Liver (tissue), 9 donors: ENCODE results near the gene DCAF15. TPM values are rescaled to one million over a fixed set of nuclear protein-coding genes. Genes with fewer than 3 reads are reported as not detected.

Source experiments
- DNase-seq: peaks from one replicate; pipeline ENCODE4 v3.0.0-alpha.2; 2017; ENCODE audit warnings: low spot score
- H3K27ac ChIP-seq, 2 donors: one replicate each; pipeline ENCODE4 v1.7.0; 2013; ENCODE audit warnings: inconsistent platforms in 2 of 2, low read length in 2 of 2, control low read depth in 1 of 2, low read depth in 1 of 2, mild to moderate bottlenecking in 1 of 2
- H3K27me3 ChIP-seq, 4 donors: one replicate each; pipeline versions ENCODE4 v1.6.1 to v1.7.0; 2013; ENCODE audit warnings: low read length in 3 of 4, inconsistent platforms in 1 of 4, mild to moderate bottlenecking in 1 of 4, moderate library complexity in 1 of 4; ENCODE audit not compliant: control insufficient read depth in 4 of 4, insufficient read depth in 4 of 4
- H3K36me3 ChIP-seq, 4 donors: one replicate each; pipeline versions ENCODE4 v1.6.1 to v1.7.0; 2013; ENCODE audit warnings: low read length in 3 of 4, mild to moderate bottlenecking in 3 of 4, low read depth in 1 of 4, moderate library complexity in 1 of 4; ENCODE audit not compliant: control insufficient read depth in 4 of 4, insufficient read depth in 3 of 4
- H3K4me1 ChIP-seq, 4 donors: one replicate each; pipeline versions ENCODE4 v1.6.1 to v1.7.0; 2013; ENCODE audit warnings: low read length in 3 of 4, mild to moderate bottlenecking in 3 of 4, moderate library complexity in 1 of 4; ENCODE audit not compliant: control insufficient read depth in 4 of 4, insufficient read depth in 4 of 4
- H3K4me3 ChIP-seq, 3 donors: one replicate each; pipeline versions ENCODE4 v1.6.1 to v1.7.0; 2013; ENCODE audit warnings: low read length in 3 of 3, control low read depth in 1 of 3, low read depth in 1 of 3, mild to moderate bottlenecking in 1 of 3
- H3K9ac ChIP-seq, 2 donors: one replicate each; pipeline ENCODE4 v1.7.0; 2013; ENCODE audit warnings: low read length in 2 of 2, mild to moderate bottlenecking in 2 of 2, moderate library complexity in 2 of 2, control low read depth in 1 of 2, low read depth in 1 of 2
- H3K9me3 ChIP-seq, 4 donors: one replicate each; pipeline versions ENCODE4 v1.6.1 to v1.7.0; 2013; ENCODE audit warnings: low read length in 3 of 4; ENCODE audit not compliant: control insufficient read depth in 4 of 4
- ATF3 ChIP-seq: IDR thresholded peaks from 2 replicates; pipeline ENCODE4 v1.6.1; 2016; ENCODE audit warnings: antibody characterized with exemption
- EGR1 ChIP-seq, 2 donors: IDR thresholded peaks; 2 replicates each; pipeline ENCODE4 v1.6.1; 2016 to 2018; ENCODE audit warnings: antibody characterized with exemption in 2 of 2, low read depth in 2 of 2
- FOXA1 ChIP-seq: IDR thresholded peaks from 2 replicates; pipeline ENCODE4 v1.6.1; 2016; ENCODE audit warnings: antibody characterized with exemption
- FOXA2 ChIP-seq: IDR thresholded peaks from 2 replicates; pipeline ENCODE4 v1.6.1; 2016; ENCODE audit warnings: antibody characterized with exemption
- GABPA ChIP-seq, 2 donors: IDR thresholded peaks in 1 of 2; conservative IDR thresholded peaks in 1 of 2; 2 replicates each; pipeline ENCODE4 v1.6.1; 2016; ENCODE audit warnings: antibody characterized with exemption in 2 of 2, mild to moderate bottlenecking in 1 of 2, moderate library complexity in 1 of 2
- HNF4A ChIP-seq, 2 donors: conservative IDR thresholded peaks; 2 replicates each; pipeline ENCODE4 v1.6.1; 2016; ENCODE audit warnings: antibody characterized with exemption in 2 of 2, mild to moderate bottlenecking in 2 of 2
- HNF4G ChIP-seq: IDR thresholded peaks from 2 replicates; pipeline ENCODE4 v1.6.1; 2016; ENCODE audit warnings: antibody characterized with exemption
- JUND ChIP-seq, 2 donors: IDR thresholded peaks; 2 replicates each; pipeline ENCODE4 v1.6.1; 2016; ENCODE audit warnings: antibody characterized with exemption in 2 of 2
- MAX ChIP-seq: IDR thresholded peaks from 2 replicates; pipeline ENCODE4 v1.6.1; 2016; ENCODE audit warnings: antibody characterized with exemption
- NR2F2 ChIP-seq: IDR thresholded peaks from 2 replicates; pipeline ENCODE4 v1.6.1; 2016; ENCODE audit warnings: antibody characterized with exemption
- RAD21 ChIP-seq, 2 donors: IDR thresholded peaks; 2 replicates each; pipeline ENCODE4 v1.6.1; 2016; ENCODE audit warnings: antibody characterized with exemption in 2 of 2, mild to moderate bottlenecking in 2 of 2
- REST ChIP-seq: IDR thresholded peaks from 2 replicates; pipeline ENCODE4 v1.6.1; 2016; ENCODE audit warnings: antibody characterized with exemption, mild to moderate bottlenecking
- RXRA ChIP-seq, 2 donors: IDR thresholded peaks; 2 replicates each; pipeline ENCODE4 v1.6.1; 2017 to 2018; ENCODE audit warnings: antibody characterized with exemption in 2 of 2, mild to moderate bottlenecking in 1 of 2
- SP1 ChIP-seq: IDR thresholded peaks from 2 replicates; pipeline ENCODE4 v1.6.1; 2018; ENCODE audit warnings: antibody characterized with exemption, mild to moderate bottlenecking
- TAF1 ChIP-seq: conservative IDR thresholded peaks from 2 replicates; pipeline ENCODE4 v1.6.1; 2016; ENCODE audit warnings: antibody characterized with exemption, mild to moderate bottlenecking
- YY1 ChIP-seq: IDR thresholded peaks from 2 replicates; pipeline ENCODE4 v1.6.1; 2016; ENCODE audit warnings: antibody characterized with exemption, mild to moderate bottlenecking
- WGBS: extraction: QIAGEN DNeasy Blood & Tissue Kit; methylation state at CpG from one replicate; pipeline ENCODE4 v1.1.7; 2013; 5-methylcytosine and 5-hydroxymethylcytosine counted together
- polyA plus RNA-seq, 2 donors: library from polyadenylated mRNA; stranded (reverse) in 1 of 2; unstranded in 1 of 2; fragments of 200-250 nt in 1 of 2; fragments of >200 nt in 1 of 2; fragmentation: Nextera tagmentation in 1 of 2; extraction: Ambion mirVana in 1 of 2; gene quantifications; one replicate each; pipeline versions ENCODE4 v1.2.1 to v1.2.3, GENCODE V29; 2013 to 2015
- total RNA-seq, 2 donors: library from RNA; depleted of rRNA; stranded (reverse); fragments of >200 nt; gene quantifications; one replicate each; pipeline ENCODE4 v1.2.3, GENCODE V29; 2014
- TF ChIP-seq, protein P1 (sequence below): fragments of 150-350 bp; IDR thresholded peaks from 2 replicates; pipeline ENCODE4 v1.5.1; 2017; ENCODE audit warnings: improper control_type of control experiment, low read depth, low read length; ENCODE audit not compliant: missing input control
- TF ChIP-seq, protein P2 (sequence below): IDR thresholded peaks from 2 replicates; pipeline ENCODE4 v1.6.1; 2016; ENCODE audit warnings: antibody characterized with exemption
- donor health status: healthy.
- donor health status: healthy.
- donor health status: healthy.
- donor health status: healthy.
- donor health status: healthy.

Gene DCAF15
- total and polyA plus RNA-seq, 4 donors, result 2.6 to 10.4 (median 5.5) TPM

GRCh38 chr19:13946414-13946813, 5.9 kb upstream of the DCAF15 start:
- no peak for DNase-seq
- TF ChIP-seq SP1, result no peak
- TF ChIP-seq RAD21 (IDR thresholded peaks at IDR 0.05), result no peak
- no peak for TF ChIP-seq RXRA (IDR thresholded peaks at IDR 0.05)
- no peaks in the 10 kb centered on the region for H3K4me1 ChIP-seq
- no peak overlapping the region for H3K9ac ChIP-seq
- WGBS, result 89% methylated on average over 4 of the region's 4 CpGs
- H3K9me3 ChIP-seq, result no peaks in the 10 kb centered on the region
- H3K27me3 ChIP-seq, result no peaks in the 10 kb centered on the region
- no peak overlapping the region for H3K4me3 ChIP-seq
- no peaks in the 10 kb centered on the region for H3K36me3 ChIP-seq
- H3K27ac ChIP-seq, result no peak overlapping the region

GRCh38 chr19:13951043-13951442, 1.3 kb upstream of the DCAF15 start:
- Histone ChIP-seq H3K9me3 (no peaks in the 10 kb centered on the region), H3K36me3 (peaks cover 0 to 9% (median 5%) of the 10 kb centered on the region in 4 donors), H3K4me1 (peaks cover 2 to 17% (median 14%) of the 10 kb centered on the region in 4 donors), H3K27ac (no peak overlapping the region), H3K4me3 (no peak overlapping the region), H3K27me3 (no peaks in the 10 kb centered on the region), H3K9ac (no peak overlapping the region)
- no peak for DNase-seq
- TF ChIP-seq FOXA1, result no peak
- no peak for TF ChIP-seq RAD21 (IDR thresholded peaks at IDR 0.05)
- no peak for TF ChIP-seq ATF3
- no peak for TF ChIP-seq FOXA2
- TF ChIP-seq SP1, result no peak
- no peak for TF ChIP-seq RXRA (IDR thresholded peaks at IDR 0.05)
- 86% methylated on average over 2 of the region's 2 CpGs for WGBS

GRCh38 chr19:13951799-13952153, 533 bp upstream of the DCAF15 start:
- Histone ChIP-seq H3K4me1 (peaks cover 2 to 17% (median 14%) of the 10 kb centered on the region in 4 donors), H3K9me3 (no peaks in the 10 kb centered on the region), H3K27ac (no peak overlapping the region), H3K4me3 (peak overlapping the region in 2 of 3 donors; percentile 10 to 51), H3K27me3 (no peaks in the 10 kb centered on the region), H3K9ac (no peak overlapping the region), H3K36me3 (peaks cover 5 to 17% (median 10%) of the 10 kb centered on the region in 4 donors)
- WGBS, result 13% methylated on average over 20 of the region's 20 CpGs
- DNase-seq, result no peak
- TF ChIP-seq GABPA (IDR thresholded peaks at IDR 0.05 in 1 of 2, conservative IDR thresholded peaks at IDR 0.05 in 1 of 2) (no peak), JUND (IDR thresholded peaks at IDR 0.05) (no peak), RAD21 (IDR thresholded peaks at IDR 0.05) (no peak), MAX (no peak), ATF3 (no peak), HNF4G (no peak), HNF4A (conservative IDR thresholded peaks at IDR 0.05) (no peak), FOXA2 (no peak), FOXA1 (no peak), NR2F2 (no peak), REST (no peak), TAF1 (no peak), SP1 (no peak), EGR1 (IDR thresholded peaks at IDR 0.05; ENCODE audit: low read depth in 2 of 2) (no peak), RXRA (IDR thresholded peaks at IDR 0.05) (no peak), YY1 (no peak)
- TF ChIP-seq, protein P1, sequence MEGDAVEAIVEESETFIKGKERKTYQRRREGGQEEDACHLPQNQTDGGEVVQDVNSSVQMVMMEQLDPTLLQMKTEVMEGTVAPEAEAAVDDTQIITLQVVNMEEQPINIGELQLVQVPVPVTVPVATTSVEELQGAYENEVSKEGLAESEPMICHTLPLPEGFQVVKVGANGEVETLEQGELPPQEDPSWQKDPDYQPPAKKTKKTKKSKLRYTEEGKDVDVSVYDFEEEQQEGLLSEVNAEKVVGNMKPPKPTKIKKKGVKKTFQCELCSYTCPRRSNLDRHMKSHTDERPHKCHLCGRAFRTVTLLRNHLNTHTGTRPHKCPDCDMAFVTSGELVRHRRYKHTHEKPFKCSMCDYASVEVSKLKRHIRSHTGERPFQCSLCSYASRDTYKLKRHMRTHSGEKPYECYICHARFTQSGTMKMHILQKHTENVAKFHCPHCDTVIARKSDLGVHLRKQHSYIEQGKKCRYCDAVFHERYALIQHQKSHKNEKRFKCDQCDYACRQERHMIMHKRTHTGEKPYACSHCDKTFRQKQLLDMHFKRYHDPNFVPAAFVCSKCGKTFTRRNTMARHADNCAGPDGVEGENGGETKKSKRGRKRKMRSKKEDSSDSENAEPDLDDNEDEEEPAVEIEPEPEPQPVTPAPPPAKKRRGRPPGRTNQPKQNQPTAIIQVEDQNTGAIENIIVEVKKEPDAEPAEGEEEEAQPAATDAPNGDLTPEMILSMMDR, result no peak
- TF ChIP-seq, protein P2, sequence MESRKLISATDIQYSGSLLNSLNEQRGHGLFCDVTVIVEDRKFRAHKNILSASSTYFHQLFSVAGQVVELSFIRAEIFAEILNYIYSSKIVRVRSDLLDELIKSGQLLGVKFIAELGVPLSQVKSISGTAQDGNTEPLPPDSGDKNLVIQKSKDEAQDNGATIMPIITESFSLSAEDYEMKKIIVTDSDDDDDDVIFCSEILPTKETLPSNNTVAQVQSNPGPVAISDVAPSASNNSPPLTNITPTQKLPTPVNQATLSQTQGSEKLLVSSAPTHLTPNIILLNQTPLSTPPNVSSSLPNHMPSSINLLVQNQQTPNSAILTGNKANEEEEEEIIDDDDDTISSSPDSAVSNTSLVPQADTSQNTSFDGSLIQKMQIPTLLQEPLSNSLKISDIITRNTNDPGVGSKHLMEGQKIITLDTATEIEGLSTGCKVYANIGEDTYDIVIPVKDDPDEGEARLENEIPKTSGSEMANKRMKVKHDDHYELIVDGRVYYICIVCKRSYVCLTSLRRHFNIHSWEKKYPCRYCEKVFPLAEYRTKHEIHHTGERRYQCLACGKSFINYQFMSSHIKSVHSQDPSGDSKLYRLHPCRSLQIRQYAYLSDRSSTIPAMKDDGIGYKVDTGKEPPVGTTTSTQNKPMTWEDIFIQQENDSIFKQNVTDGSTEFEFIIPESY, result no peak
